MM.1S (cell line): Measurements from ENCODE around the gene KHSRP.

ENCODE experiments used
- DNase-seq: peaks from one replicate; pipeline ENCODE4 v3.0.0-alpha.2; 2015
- H2AFZ ChIP-seq: fragments of 300-600 bp; sonication (generic); 2 replicates; pipeline ENCODE4 v1.6.0; 2016; ENCODE audit warnings: antibody characterized with exemption, low read length
- H3F3A ChIP-seq: fragments of 300-600 bp; sonication (generic); 2 replicates; pipeline ENCODE4 v1.6.1; 2016; ENCODE audit warnings: mild to moderate bottlenecking, antibody characterized with exemption, low read length, moderate library complexity, mixed read lengths; ENCODE audit not compliant: insufficient read depth
- H3K27ac ChIP-seq: fragments of 300-600 bp; sonication (generic); 2 replicates; pipeline ENCODE4 v1.5.1; 2016; ENCODE audit warnings: mild to moderate bottlenecking, low read length
- H3K27me3 ChIP-seq: fragments of 300-600 bp; sonication (generic); replicated peaks from 2 replicates; pipeline ENCODE4 v1.6.0; 2016; ENCODE audit warnings: low read length; ENCODE audit not compliant: insufficient read depth
- H3K36me3 ChIP-seq: fragments of 300-600 bp; sonication (generic); replicated peaks from 2 replicates; pipeline ENCODE4 v1.6.1; 2016; ENCODE audit warnings: mild to moderate bottlenecking, low read length, mixed read lengths; ENCODE audit not compliant: insufficient read depth
- H3K4me1 ChIP-seq: fragments of 300-600 bp; sonication (generic); 2 replicates; pipeline ENCODE4 v1.6.1; 2016; ENCODE audit warnings: low read length, mixed read lengths
- H3K4me2 ChIP-seq: fragments of 300-600 bp; sonication (generic); 2 replicates; pipeline ENCODE4 v1.6.0; 2016; ENCODE audit warnings: low read depth, low read length
- H3K4me3 ChIP-seq: fragments of 300-600 bp; sonication (generic); 2 replicates; pipeline ENCODE4 v1.5.1; 2016; ENCODE audit warnings: low read length, mixed read lengths
- H3K79me2 ChIP-seq: fragments of 300-600 bp; sonication (generic); 2 replicates; pipeline ENCODE4 v1.6.1; 2016; ENCODE audit warnings: mixed run types, low read length, mixed read lengths
- H3K9ac ChIP-seq: fragments of 300-600 bp; sonication (generic); 2 replicates; pipeline ENCODE4 v1.6.1; 2016; ENCODE audit warnings: low read length, mixed read lengths
- H3K9me2 ChIP-seq: fragments of 300-600 bp; sonication (generic); replicated peaks from 2 replicates; pipeline ENCODE4 v1.6.1; 2016; ENCODE audit warnings: mild to moderate bottlenecking, low read length, mixed read lengths; ENCODE audit not compliant: insufficient read depth
- H3K9me3 ChIP-seq: fragments of 300-600 bp; sonication (generic); replicated peaks from 2 replicates; pipeline ENCODE4 v1.6.1; 2016; ENCODE audit warnings: mild to moderate bottlenecking, low read length, mixed read lengths; ENCODE audit not compliant: insufficient read depth
- H4K20me1 ChIP-seq: fragments of 300-600 bp; sonication (generic); 2 replicates; pipeline ENCODE4 v1.6.1; 2016; ENCODE audit warnings: mild to moderate bottlenecking, low read length, moderate library complexity, mixed read lengths; ENCODE audit not compliant: insufficient read depth
- EZH2 ChIP-seq: fragments of 300-600 bp; sonication (generic); optimal IDR thresholded peaks from 2 replicates; pipeline ENCODE3; 2017; ENCODE audit warnings: low read depth, mild to moderate bottlenecking, antibody characterized with exemption, low read length, mixed read lengths
- EZH2phosphoT487 ChIP-seq: fragments of 300-600 bp; sonication (generic); IDR thresholded peaks from 2 replicates; pipeline ENCODE4 v1.6.1; 2018; ENCODE audit warnings: antibody characterized with exemption, low read length
- TF ChIP-seq, protein P1 (sequence below): fragments of 300-600 bp; sonication (generic); IDR thresholded peaks from 2 replicates; pipeline ENCODE4 v1.5.1; 2016; ENCODE audit warnings: antibody characterized with exemption, low read length, mixed read lengths

Gene KHSRP

DNA sequence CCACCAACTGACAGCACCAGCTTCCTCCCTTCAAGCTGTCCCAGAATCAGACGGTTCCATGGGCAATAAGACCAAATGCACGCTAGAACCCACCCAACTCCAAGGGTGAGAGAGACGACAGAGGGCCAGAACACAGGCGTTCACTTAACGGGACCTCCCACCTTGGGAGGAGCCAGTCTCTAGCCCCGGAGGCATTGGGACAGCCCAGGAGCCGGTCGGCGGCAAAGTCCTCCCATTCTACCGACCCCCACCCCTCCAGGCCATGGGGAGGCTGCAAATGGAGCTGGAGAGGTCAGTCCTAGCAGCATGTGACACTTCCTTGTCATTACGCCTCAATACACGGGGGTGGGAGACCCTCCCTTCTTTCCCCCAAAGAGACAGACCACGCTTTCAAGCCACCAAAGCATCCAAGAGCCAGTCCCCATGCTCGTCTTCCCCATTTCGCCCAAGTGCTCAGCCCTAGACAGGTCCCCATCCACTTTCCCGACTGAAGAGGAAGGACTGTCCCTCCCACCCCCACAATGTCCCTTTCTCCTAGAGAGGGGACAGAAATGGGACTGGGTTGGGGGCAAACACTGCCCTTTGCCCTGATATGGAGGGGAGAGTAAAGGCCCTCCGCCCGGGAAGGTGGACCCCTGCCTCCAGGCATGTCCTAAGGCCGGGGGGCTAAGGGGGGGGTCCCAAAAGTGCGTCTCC is 964 bp downstream of the KHSRP start:
- TF ChIP-seq EZH2 (no peak), EZH2phosphoT487 (no peak)
- TF ChIP-seq, protein P1, sequence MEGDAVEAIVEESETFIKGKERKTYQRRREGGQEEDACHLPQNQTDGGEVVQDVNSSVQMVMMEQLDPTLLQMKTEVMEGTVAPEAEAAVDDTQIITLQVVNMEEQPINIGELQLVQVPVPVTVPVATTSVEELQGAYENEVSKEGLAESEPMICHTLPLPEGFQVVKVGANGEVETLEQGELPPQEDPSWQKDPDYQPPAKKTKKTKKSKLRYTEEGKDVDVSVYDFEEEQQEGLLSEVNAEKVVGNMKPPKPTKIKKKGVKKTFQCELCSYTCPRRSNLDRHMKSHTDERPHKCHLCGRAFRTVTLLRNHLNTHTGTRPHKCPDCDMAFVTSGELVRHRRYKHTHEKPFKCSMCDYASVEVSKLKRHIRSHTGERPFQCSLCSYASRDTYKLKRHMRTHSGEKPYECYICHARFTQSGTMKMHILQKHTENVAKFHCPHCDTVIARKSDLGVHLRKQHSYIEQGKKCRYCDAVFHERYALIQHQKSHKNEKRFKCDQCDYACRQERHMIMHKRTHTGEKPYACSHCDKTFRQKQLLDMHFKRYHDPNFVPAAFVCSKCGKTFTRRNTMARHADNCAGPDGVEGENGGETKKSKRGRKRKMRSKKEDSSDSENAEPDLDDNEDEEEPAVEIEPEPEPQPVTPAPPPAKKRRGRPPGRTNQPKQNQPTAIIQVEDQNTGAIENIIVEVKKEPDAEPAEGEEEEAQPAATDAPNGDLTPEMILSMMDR = no peak
- H2AFZ ChIP-seq = no peak overlapping the region
- H3K9ac ChIP-seq = peak overlapping the region; percentile 89
- peaks cover 25% of the 10 kb centered on the region for H3K36me3 ChIP-seq
- H3K4me1 ChIP-seq = peaks cover 10% of the 10 kb centered on the region
- peaks cover 42% of the 10 kb centered on the region for H4K20me1 ChIP-seq
- no peak overlapping the region; the same call in 1 of the 2 replicates for H3K27ac ChIP-seq
- DNase-seq = peak; percentile 55
- peak overlapping the region; percentile 94 for H3K4me3 ChIP-seq
- H3K79me2 ChIP-seq = peaks cover 55% of the 10 kb centered on the region
- no peaks in the 10 kb centered on the region for H3F3A ChIP-seq
- H3K27me3 ChIP-seq = no peaks in the 10 kb centered on the region
- H3K9me2 ChIP-seq = no peaks in the 10 kb centered on the region
- H3K9me3 ChIP-seq = no peaks in the 10 kb centered on the region
- H3K4me2 ChIP-seq = peak overlapping the region; percentile 89

DNA sequence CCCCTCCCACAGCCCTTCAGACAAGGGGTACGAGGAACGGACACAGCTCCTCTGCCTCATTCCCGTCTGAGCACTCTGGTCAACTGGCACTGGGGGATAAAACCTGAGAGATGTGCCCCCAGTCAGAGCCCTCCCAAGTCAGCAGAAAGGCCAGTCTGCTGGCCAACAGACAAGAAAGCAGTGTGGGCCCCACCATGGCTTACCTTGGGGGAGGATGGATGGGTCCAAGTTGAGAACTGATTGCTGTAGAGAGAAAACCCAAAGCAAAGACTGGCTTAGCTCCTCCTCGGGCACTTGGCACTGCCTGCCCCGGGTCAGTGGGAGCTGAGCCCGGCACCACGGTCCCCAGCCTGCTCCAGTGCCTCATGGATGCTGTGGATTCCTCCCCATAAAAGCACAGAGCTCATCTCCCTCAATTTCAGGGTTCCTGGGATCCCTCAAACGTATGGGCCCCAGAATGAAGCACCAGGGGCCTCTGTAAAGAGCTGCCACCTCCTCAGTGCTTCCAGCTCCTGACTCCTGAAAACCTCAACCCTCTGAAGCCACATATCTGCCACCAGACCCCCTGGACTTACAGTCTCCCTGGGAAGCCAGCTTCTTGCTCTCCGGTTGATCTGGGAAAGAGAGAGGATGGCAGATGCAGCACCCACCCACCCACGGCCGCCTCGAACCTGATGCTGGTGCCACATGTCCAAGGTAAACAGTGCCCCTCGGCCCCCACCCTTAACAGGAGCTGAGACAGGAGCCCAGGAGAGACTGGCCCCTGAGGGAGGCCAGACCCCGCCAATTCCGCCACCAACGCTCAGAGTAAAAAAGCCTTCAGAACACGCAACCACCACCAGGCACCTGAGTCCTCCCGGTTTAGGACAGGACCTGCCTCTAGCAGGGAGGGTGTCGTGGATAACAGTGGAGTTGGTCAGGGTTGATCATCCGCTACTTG is 3.3 kb downstream of the KHSRP start:
- Histone ChIP-seq H3K79me2 (peaks cover 71% of the 10 kb centered on the region), H3K36me3 (peaks cover 42% of the 10 kb centered on the region), H3F3A (no peaks in the 10 kb centered on the region), H3K9me3 (no peaks in the 10 kb centered on the region), H2AFZ (no peak overlapping the region), H3K4me2 (no peak overlapping the region), H4K20me1 (peaks cover 47% of the 10 kb centered on the region), H3K4me1 (peaks cover 10% of the 10 kb centered on the region), H3K27ac (no peak overlapping the region), H3K9me2 (no peaks in the 10 kb centered on the region), H3K4me3 (no peak overlapping the region), H3K9ac (no peak overlapping the region), H3K27me3 (no peaks in the 10 kb centered on the region)
- DNase-seq = no peak
- TF ChIP-seq EZH2phosphoT487 (no peak), EZH2 (no peak)

DNA sequence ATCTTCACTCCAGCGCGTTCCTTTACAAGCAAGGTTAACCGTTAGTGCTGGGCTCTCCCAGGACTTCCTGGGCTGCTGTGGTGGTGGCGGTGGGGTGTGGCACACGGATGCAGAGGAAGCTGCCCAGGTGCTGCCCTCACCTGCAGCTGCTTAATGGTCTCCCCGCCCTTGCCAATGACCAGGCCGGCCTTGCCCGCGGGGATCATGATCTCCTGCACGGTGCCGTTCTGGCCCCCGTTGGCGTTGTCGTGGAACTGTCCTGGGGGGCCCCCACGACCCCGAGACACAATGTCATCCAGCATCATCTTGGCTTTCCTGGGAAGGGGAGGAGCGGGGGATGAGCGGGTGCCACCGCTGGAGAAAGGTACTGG is 6.1 kb downstream of the KHSRP start:
- H3K9me3 ChIP-seq = no peaks in the 10 kb centered on the region
- 0 out of 2 replicates have a peak, but pooled peaks cover 8% of the 10 kb centered on the region for H3F3A ChIP-seq
- peaks cover 6% of the 10 kb centered on the region for H3K4me1 ChIP-seq
- H3K27me3 ChIP-seq = no peaks in the 10 kb centered on the region
- no peak overlapping the region for H3K4me3 ChIP-seq
- peaks cover 55% of the 10 kb centered on the region for H3K36me3 ChIP-seq
- H4K20me1 ChIP-seq = peaks cover 43% of the 10 kb centered on the region
- TF ChIP-seq EZH2phosphoT487 (no peak), EZH2 (no peak)
- TF ChIP-seq, protein P1 = no peak
- H3K27ac ChIP-seq = no peak overlapping the region
- no peak for DNase-seq
- H2AFZ ChIP-seq = no peak overlapping the region
- no peaks in the 10 kb centered on the region for H3K9me2 ChIP-seq
- peaks cover 65% of the 10 kb centered on the region for H3K79me2 ChIP-seq
- no peak overlapping the region for H3K9ac ChIP-seq
- no peak overlapping the region for H3K4me2 ChIP-seq
